H1 (cell line): ENCODE data around the gene ALOX5AP. TPM values are rescaled to one million over a fixed set of nuclear protein-coding genes. Genes with fewer than 3 reads are reported as not detected.

Experiments
- CTCF ChIA-PET: fragments of 300-600 bp; sonication (Branson Sonifier 250); formaldehyde crosslinking; loops from one replicate; lab custom pipeline; 2021; ENCODE audit not compliant: partially characterized antibody; lab: Charles Lee
- POLR2A ChIA-PET: fragments of 300-600 bp; sonication (Branson Sonifier 250); formaldehyde crosslinking; loops from one replicate; lab custom pipeline; 2021; ENCODE audit warnings: inconsistent platforms; ENCODE audit not compliant: partially characterized antibody; lab: Charles Lee
- DNase-seq, 2 experiments: peaks; one replicate each; pipeline versions ENCODE4 v3.0.0 to v3.0.0-alpha.2; 2010 to 2022; ENCODE audit warnings: low spot score in 2 of 2, low read depth in 1 of 2, mixed read lengths in 1 of 2
- FAIRE-seq: peaks from 2 replicates; lab custom pipeline; 2011; peaks lifted over from hg19 to GRCh38; lab: Jason Lieb, UNC
- H2AFZ ChIP-seq: 2 replicates; pipeline ENCODE4 v1.8.1; 2012; ENCODE audit warnings: low read length, inconsistent platforms
- H2AK5ac ChIP-seq: 2 replicates; pipeline ENCODE4 v1.6.1; 2013; ENCODE audit warnings: low read depth, low read length
- H2BK120ac ChIP-seq: replicated peaks from 2 replicates; pipeline ENCODE3; 2013; ENCODE audit warnings: low read depth, low read length, inconsistent platforms
- H2BK12ac ChIP-seq: 2 replicates; pipeline ENCODE4 v1.6.1; 2013; ENCODE audit warnings: low read depth, low read length
- H2BK15ac ChIP-seq: 2 replicates; pipeline ENCODE4 v1.6.1; 2013; ENCODE audit warnings: low read length
- H2BK20ac ChIP-seq: 2 replicates; pipeline ENCODE4 v1.6.1; 2013; ENCODE audit warnings: low read length
- H2BK5ac ChIP-seq: 2 replicates; pipeline ENCODE4 v1.6.1; 2013; ENCODE audit warnings: low read depth, low read length
- H3K14ac ChIP-seq: 2 replicates; pipeline ENCODE4 v1.6.1; 2013; ENCODE audit warnings: inconsistent platforms; ENCODE audit not compliant: insufficient read length
- H3K18ac ChIP-seq: 2 replicates; pipeline ENCODE4 v1.6.1; 2013; ENCODE audit warnings: low read length; ENCODE audit errors: extremely low read depth
- H3K23ac ChIP-seq: 2 replicates; pipeline ENCODE4 v1.6.1; 2013; ENCODE audit warnings: inconsistent platforms; ENCODE audit not compliant: insufficient read length
- H3K23me2 ChIP-seq: 2 replicates; pipeline ENCODE4 v1.6.1; 2013; ENCODE audit warnings: low read depth, low read length
- H3K27ac ChIP-seq: 2 replicates; pipeline ENCODE4 v1.6.1; 2011; ENCODE audit warnings: low read depth, low read length, inconsistent platforms
- H3K27me3 ChIP-seq, 4 experiments: replicated peaks in 1 of 4; 1 replicate in 1 of 4; 2 replicates in 3 of 4; pipeline versions ENCODE4 v1.6.1 to v1.8.1; 2011 to 2013; ENCODE audit warnings: low read length in 3 of 4, mild to moderate bottlenecking in 3 of 4, inconsistent platforms in 2 of 4, mixed read lengths in 2 of 4, moderate library complexity in 1 of 4; ENCODE audit not compliant: control insufficient read depth in 3 of 4, insufficient read depth in 3 of 4; ENCODE audit errors: extremely low read depth in 1 of 4
- H3K36me3 ChIP-seq, 4 experiments: 2 replicates each; pipeline versions ENCODE4 v1.6.1 to v1.8.1; 2011 to 2013; ENCODE audit warnings: mild to moderate bottlenecking in 4 of 4, low read length in 3 of 4, moderate library complexity in 2 of 4, control low read depth in 1 of 4, inconsistent platforms in 1 of 4; ENCODE audit not compliant: insufficient read depth in 4 of 4, control insufficient read depth in 2 of 4
- H3K4ac ChIP-seq: replicated peaks from 2 replicates; pipeline ENCODE3; 2013; ENCODE audit warnings: low read length, low read depth, mixed read lengths, inconsistent platforms; ENCODE audit not compliant: insufficient read length
- H3K4me1 ChIP-seq, 4 experiments: replicated peaks in 1 of 4; 1 replicate in 1 of 4; 2 replicates in 3 of 4; pipeline versions ENCODE4 v1.6.1 to v1.8.1; 2011 to 2013; ENCODE audit warnings: low read length in 3 of 4, inconsistent platforms in 2 of 4, mixed read lengths in 1 of 4; ENCODE audit not compliant: insufficient read depth in 4 of 4, control insufficient read depth in 3 of 4
- H3K4me2 ChIP-seq, 2 experiments: 2 replicates each; pipeline versions ENCODE4 v1.6.1 to v1.8.1; 2011 to 2013; ENCODE audit warnings: low read depth in 2 of 2, low read length in 2 of 2, control low read depth in 1 of 2, inconsistent platforms in 1 of 2, mild to moderate bottlenecking in 1 of 2; ENCODE audit not compliant: insufficient read depth in 1 of 2
- H3K4me3 ChIP-seq, 4 experiments: fragments of 200-600, 300-600 bp in 1 of 4; sonication (generic), shearing (Covaris generic), sonication (Bioruptor Twin) in 1 of 4; 2 replicates each; pipeline versions ENCODE4 v1.5.1 to v1.8.1; 2011 to 2016; ENCODE audit warnings: low read length in 4 of 4, low read depth in 3 of 4, control low read depth in 2 of 4, inconsistent platforms in 2 of 4, mild to moderate bottlenecking in 2 of 4, mixed read lengths in 1 of 4, moderate library complexity in 1 of 4; ENCODE audit not compliant: insufficient read depth in 2 of 4; ENCODE audit errors: extremely low read depth in 1 of 4
- H3K56ac ChIP-seq: replicated peaks from 2 replicates; pipeline ENCODE3; 2013; ENCODE audit warnings: low read depth, mild to moderate bottlenecking, mixed read lengths, low read length, inconsistent platforms; ENCODE audit not compliant: insufficient read length
- H3K79me1 ChIP-seq: 2 replicates; pipeline ENCODE4 v1.6.1; 2013; ENCODE audit warnings: low read depth, low read length, control low read depth
- H3K79me2 ChIP-seq, 2 experiments: 2 replicates each; pipeline versions ENCODE4 v1.6.1 to v1.8.1; 2012 to 2013; ENCODE audit warnings: low read length in 2 of 2, mild to moderate bottlenecking in 2 of 2, inconsistent platforms in 1 of 2; ENCODE audit not compliant: insufficient read depth in 2 of 2, control insufficient read depth in 1 of 2
- H3K9ac ChIP-seq, 4 experiments: replicated peaks in 1 of 4; 1 replicate in 1 of 4; 2 replicates in 3 of 4; pipeline versions ENCODE4 v1.6.1 to v1.8.1; 2011 to 2013; ENCODE audit warnings: low read depth in 3 of 4, low read length in 3 of 4, control low read depth in 2 of 4, mild to moderate bottlenecking in 2 of 4, moderate library complexity in 2 of 4, inconsistent platforms in 1 of 4; ENCODE audit errors: extremely low read depth in 1 of 4
- H3K9me3 ChIP-seq, 2 experiments: 2 replicates each; pipeline versions ENCODE4 v1.6.1 to v1.8.1; 2012 to 2013; ENCODE audit warnings: mild to moderate bottlenecking in 2 of 2, moderate library complexity in 2 of 2, control low read depth in 1 of 2, inconsistent platforms in 1 of 2, low read depth in 1 of 2, low read length in 1 of 2, mixed read lengths in 1 of 2; ENCODE audit not compliant: insufficient read depth in 2 of 2
- H4K20me1 ChIP-seq, 2 experiments: replicated peaks in 1 of 2; 2 replicates each; pipeline versions ENCODE3 to v1.8.1; 2011 to 2013; ENCODE audit warnings: inconsistent platforms in 2 of 2, low read length in 2 of 2, mild to moderate bottlenecking in 1 of 2; ENCODE audit not compliant: insufficient read depth in 2 of 2, control insufficient read depth in 1 of 2
- H4K5ac ChIP-seq: 2 replicates; pipeline ENCODE4 v1.6.1; 2013; ENCODE audit warnings: low read length, low read depth, mixed read lengths, inconsistent platforms; ENCODE audit not compliant: insufficient read length
- H4K8ac ChIP-seq: 2 replicates; pipeline ENCODE4 v1.8.0; 2013; ENCODE audit warnings: mild to moderate bottlenecking, moderate library complexity, low read length, inconsistent platforms; ENCODE audit not compliant: insufficient read depth; ENCODE audit errors: extremely low read depth
- H4K91ac ChIP-seq: replicated peaks from 2 replicates; pipeline ENCODE3; 2013; ENCODE audit warnings: low read length, mixed read lengths, inconsistent platforms; ENCODE audit not compliant: insufficient read length
- CHD1 ChIP-seq: IDR thresholded peaks from 2 replicates; pipeline ENCODE4 v1.6.1; 2012; ENCODE audit warnings: low read depth, low read length, improper control_type of control experiment
- FOSL1 ChIP-seq: IDR thresholded peaks from 2 replicates; pipeline ENCODE4 v1.6.1; 2011; ENCODE audit warnings: mild to moderate bottlenecking, low read depth, low read length, moderate library complexity; ENCODE audit not compliant: insufficient read depth
- HDAC2 ChIP-seq, 2 experiments: fragments of 300-600 bp in 1 of 2; sonication (generic) in 1 of 2; IDR thresholded peaks; 2 replicates each; pipeline ENCODE4 v1.6.1; 2011 to 2012; ENCODE audit warnings: low read depth in 2 of 2, low read length in 2 of 2, mild to moderate bottlenecking in 2 of 2, moderate library complexity in 2 of 2, borderline replicate concordance in 1 of 2, inconsistent platforms in 1 of 2
- HDAC6 ChIP-seq: IDR thresholded peaks from one replicate; pipeline ENCODE4 v1.7.1; 2012; ENCODE audit warnings: low read depth, mild to moderate bottlenecking, inconsistent platforms, low read length, moderate library complexity
- NANOG ChIP-seq: IDR thresholded peaks from 2 replicates; pipeline ENCODE4 v1.6.1; 2011; ENCODE audit warnings: low read length, low read depth, mild to moderate bottlenecking, inconsistent platforms; ENCODE audit not compliant: insufficient read depth, poor library complexity, severe bottlenecking
- WGBS, 2 experiments: shearing (Covaris generic) in 1 of 2; methylation state at CpG; one replicate each; pipeline versions ENCODE4 v1.1.6 to v1.1.7; 2013 to 2015; ENCODE audit warnings: low lambda C conversion rate in 2 of 2, mixed read lengths in 2 of 2, inconsistent platforms in 1 of 2, low coverage in 1 of 2, missing lambda C conversion rate in 1 of 2; ENCODE audit not compliant: insufficient replicate concordance in 2 of 2, insufficient coverage in 1 of 2, insufficient read length in 1 of 2; ENCODE audit errors: extremely low coverage in 1 of 2, missing lambda C conversion rate in 1 of 2; 5-methylcytosine and 5-hydroxymethylcytosine counted together
- polyA plus RNA-seq, 7 experiments: library from polyadenylated mRNA; depleted of rRNA in 3 of 7; stranded (reverse) in 5 of 7; unstranded in 2 of 7; fragments of >200 nt in 5 of 7; fragments of 200-250 nt in 2 of 7; gene quantifications; 1 replicate in 5 of 7; 2 replicates in 1 of 7; 4 replicates in 1 of 7; pipeline versions ENCODE4 v1.2.1 to v1.2.3, GENCODE V29; 2011 to 2013; ENCODE audit warnings: missing spikeins in 2 of 7, mixed read lengths in 2 of 7
- total RNA-seq: library from RNA; stranded (reverse); fragmentation: NEBNext Ultra II Directional; extraction: Animal tissue kit (Norgen Biotek cat#: 25700); gene quantifications from 2 replicates; pipeline ENCODE4 v1.2.1, GENCODE V29; 2021
- TF ChIP-seq, protein P1 (sequence below): IDR thresholded peaks from 2 replicates; pipeline ENCODE4 v1.6.1; 2012; ENCODE audit warnings: inconsistent platforms

Gene ALOX5AP
- total and polyA plus RNA-seq, 2 of the 8 experiments (the other 6 are each of a cell fraction or from before 2014, with no cell fraction given): not detected

DNA sequence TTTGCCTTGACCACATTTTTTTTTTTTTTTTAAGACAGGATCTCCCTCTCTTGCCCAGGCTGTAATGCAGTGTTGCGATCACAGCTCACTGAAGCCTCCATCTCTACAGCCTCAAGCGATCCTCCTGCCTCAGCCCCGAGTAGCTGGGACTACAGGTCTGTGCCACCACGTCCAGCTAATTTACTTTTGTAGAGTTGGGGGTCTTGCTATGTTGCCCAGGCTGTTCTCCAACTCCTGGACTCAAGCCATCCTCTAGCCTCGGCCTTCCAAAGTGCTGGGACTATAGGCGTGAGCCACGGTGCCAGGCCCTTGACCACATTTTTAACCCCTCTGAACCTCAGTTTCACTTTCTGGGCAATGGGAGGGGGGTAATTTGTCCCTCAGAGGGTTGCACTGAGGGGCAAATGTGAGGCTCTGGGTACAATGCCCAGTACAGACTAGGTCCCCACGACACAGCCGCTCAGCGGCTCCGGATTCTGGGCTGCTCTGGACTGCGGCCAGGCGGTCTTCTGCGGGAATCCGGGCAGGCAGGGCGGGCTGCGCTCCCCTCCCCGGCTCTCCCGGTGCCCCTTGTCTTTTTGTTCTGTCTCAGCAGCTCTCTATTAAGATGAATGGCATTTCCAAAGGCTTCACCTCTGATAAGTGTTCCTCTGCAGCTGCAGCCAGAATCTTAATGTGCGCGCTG lies 3.8 kb upstream of the ALOX5AP start:
- Histone ChIP-seq H3K79me2 (no peaks in the 10 kb centered on the region), H3K9me3 (no peaks in the 10 kb centered on the region), H4K5ac (no peak overlapping the region), H2AFZ (no peak overlapping the region), H4K8ac (0 out of 2 replicates have a peak overlapping the region, but pooled peaks have one; percentile 14), H3K27me3 (no peaks in the 10 kb centered on the region), H3K4me2 (no peak overlapping the region), H4K91ac (no peak overlapping the region), H3K4me3 (no peak overlapping the region), H3K14ac (no peak overlapping the region), H3K79me1 (no peaks in the 10 kb centered on the region), H3K18ac (no peak overlapping the region), H3K36me3 (no peaks in the 10 kb centered on the region), H3K23ac (no peak overlapping the region), H3K56ac (no peak overlapping the region), H2BK12ac (no peak overlapping the region), H3K27ac (no peak overlapping the region), H2BK120ac (no peak overlapping the region), H3K9ac (no peak overlapping the region), H2BK15ac (no peak overlapping the region), H3K23me2 (no peaks in the 10 kb centered on the region), H2BK5ac (no peak overlapping the region), H4K20me1 (no peaks in the 10 kb centered on the region), H2AK5ac (no peak overlapping the region), H3K4ac (no peak overlapping the region), H2BK20ac (no peak overlapping the region), H3K4me1 (no peaks in the 10 kb centered on the region)
- 89% methylated on average over 21 of the region's 21 CpGs; no CpG with 5 or more reads in 1 of the 2 experiments for WGBS, 2 experiments
- DNase-seq: no peak
- TF ChIP-seq FOSL1 (no peak), HDAC6 (no peak), HDAC2 (IDR thresholded peaks at IDR 0.05; ENCODE audit: borderline replicate concordance in 1 of 2, low read depth in 2 of 2, low read length in 2 of 2) (no peak), NANOG (no peak), CHD1 (no peak)
- TF ChIP-seq, protein P1, sequence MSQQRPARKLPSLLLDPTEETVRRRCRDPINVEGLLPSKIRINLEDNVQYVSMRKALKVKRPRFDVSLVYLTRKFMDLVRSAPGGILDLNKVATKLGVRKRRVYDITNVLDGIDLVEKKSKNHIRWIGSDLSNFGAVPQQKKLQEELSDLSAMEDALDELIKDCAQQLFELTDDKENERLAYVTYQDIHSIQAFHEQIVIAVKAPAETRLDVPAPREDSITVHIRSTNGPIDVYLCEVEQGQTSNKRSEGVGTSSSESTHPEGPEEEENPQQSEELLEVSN: no peak
- CTCF ChIA-PET: no interaction called here
- POLR2A ChIA-PET: no interaction called here
- no peak for FAIRE-seq
